HG03097 (cell line): ENCODE measurements around the gene RASSF6.
"Not testable (repeated sequence)": the region's sequence is repeated elsewhere in the genome, so short reads cannot be mapped to it uniquely, and the experiment has no call there.

ENCODE experiments used
- ATAC-seq: cut with Tn5 transposase; IDR thresholded peaks from one replicate; pipeline ENCODE4 v1.9.1; 2021; ENCODE audit not compliant: unreplicated experiment, low FRiP score

Gene RASSF6, protein sequence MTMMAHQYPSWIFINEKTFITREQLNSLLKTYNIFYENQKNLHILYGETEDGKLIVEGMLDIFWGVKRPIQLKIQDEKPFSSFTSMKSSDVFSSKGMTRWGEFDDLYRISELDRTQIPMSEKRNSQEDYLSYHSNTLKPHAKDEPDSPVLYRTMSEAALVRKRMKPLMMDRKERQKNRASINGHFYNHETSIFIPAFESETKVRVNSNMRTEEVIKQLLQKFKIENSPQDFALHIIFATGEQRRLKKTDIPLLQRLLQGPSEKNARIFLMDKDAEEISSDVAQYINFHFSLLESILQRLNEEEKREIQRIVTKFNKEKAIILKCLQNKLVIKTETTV

DNA sequence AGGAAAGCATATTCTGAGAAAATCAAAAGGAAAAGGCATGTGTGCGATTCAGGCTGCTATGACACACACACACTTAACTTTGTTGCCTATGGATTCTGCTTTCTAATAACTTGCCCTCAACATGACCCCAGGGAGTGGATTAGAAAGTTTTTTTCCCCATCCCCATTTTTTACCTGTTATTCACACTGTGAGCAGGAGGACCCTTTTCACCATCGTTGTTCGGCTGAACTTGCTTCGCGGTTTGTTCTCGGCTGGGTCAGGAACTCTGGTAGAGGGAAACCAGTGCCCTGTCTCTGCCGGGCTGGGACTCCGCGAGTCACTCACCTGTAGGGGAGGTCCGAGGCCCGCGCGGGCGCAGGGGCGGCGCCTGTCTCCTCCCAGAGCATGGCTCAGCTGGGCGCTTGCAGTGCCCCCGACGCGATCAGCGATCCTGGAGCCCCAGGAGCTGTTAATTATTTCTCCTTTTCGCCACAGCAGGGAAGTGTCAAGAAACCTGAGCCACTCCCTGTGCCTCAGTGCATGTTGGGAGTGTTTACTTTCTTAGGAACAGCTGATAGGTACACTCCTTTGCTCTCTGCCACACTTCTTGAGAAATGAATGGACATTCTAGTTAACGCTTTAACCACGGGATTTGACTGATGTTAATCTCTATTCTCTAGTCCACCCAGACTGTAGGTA, at the start of gene RASSF6:
RASSF6 (minus strand) TSS at position 322 of the 678 bp plus-strand sequence. CDS start 8,641 bp downstream, outside the sequence.
- peak; percentile 93 for ATAC-seq

DNA sequence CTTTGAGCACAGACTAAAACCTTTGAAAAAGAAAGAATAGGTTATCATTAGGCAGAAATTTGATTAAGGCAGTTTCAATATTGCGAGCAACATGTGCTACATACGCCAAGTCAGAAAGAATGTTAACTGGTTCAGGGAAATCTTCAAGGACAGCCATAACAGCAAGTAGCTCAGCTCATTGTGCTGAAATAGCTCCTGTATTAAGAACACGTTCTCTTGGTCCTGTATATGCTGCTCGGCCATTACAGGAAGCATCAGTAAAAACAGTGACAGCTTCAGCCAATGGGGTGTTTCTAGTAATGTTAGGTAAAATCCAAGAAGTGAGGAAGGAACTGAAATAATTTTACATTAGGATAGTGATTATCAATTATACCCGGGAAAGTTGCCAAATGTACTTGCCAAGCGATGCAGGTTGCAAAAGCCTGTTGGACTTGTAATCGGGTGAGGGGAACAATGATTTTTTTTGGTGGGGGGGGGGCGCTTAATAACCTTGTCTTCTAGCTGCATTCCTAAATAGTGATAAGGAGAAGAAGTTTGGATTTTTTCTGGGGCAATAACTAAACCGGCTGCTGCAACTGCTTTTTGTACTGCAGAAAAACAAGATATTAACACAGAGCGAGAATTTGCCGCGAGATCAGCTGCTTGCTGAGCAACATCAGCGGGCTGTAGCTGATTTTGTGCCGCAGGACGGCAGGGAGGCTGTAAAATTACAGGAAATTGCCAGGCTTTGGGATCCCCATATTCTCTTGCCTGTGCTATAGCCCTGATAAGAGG, 49.4 kb upstream of the RASSF6 start:
- no peak for ATAC-seq

DNA sequence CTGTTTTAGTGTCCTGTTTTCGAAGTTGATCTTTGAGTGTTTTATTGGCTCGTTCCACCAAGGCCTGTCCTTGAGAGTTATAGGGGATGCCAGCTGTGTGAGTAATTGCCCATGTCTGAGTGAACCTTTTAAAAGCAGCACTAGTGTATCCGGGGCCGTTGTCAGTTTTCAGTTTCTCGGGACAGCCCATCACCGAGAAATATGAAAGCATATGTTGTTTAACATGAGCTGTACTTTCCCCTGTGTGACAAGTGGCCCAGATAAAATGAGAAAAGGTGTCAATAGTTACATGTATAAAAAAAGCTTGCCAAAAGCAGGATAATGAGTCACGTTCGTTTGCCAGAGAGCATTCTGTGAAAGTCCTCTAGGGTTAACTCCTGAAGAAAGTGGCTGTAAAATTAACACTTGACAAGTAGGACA, 48.6 kb upstream of the RASSF6 start:
- ATAC-seq = no peak

DNA sequence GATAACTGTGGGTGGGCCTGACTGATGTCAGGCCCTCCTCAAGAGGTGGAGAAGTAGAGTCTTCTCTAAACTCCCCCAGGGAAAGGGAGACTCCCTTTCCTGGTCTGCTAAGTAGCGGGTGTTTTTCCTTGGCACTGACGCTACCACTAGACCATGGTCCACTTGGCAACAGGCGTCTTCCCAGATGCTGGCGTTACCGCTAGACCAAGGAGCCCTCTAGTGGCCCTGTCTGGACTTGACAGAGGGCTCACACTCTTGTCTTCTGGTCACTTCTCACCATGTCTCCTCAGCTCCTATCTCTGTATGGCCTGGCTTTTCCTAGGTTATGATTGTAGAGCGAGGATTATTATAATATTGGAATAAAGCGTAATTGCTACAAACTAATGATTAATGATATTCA, 45.7 kb upstream of the RASSF6 start:
- not testable (repeated sequence) for ATAC-seq

DNA sequence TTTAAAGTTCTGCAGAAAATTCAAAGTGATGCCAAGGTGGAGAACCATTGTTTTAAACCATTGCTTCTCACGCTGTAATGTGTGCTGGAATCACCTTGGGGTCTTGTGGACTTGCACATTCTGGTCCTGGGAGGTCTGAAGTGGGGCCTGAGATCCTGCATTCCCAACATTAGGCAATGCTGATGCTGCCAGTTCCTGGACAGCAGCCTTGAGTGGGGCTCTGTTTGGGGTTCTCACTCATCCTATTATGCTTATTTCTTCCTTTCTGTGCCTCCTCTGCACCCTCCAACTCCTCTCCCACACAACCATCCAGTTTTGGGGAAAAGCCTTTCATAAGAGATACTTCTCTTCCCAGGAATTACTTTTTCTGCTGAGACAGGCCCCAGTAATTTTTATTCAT, 44.2 kb upstream of the RASSF6 start:
- ATAC-seq = no peak

DNA sequence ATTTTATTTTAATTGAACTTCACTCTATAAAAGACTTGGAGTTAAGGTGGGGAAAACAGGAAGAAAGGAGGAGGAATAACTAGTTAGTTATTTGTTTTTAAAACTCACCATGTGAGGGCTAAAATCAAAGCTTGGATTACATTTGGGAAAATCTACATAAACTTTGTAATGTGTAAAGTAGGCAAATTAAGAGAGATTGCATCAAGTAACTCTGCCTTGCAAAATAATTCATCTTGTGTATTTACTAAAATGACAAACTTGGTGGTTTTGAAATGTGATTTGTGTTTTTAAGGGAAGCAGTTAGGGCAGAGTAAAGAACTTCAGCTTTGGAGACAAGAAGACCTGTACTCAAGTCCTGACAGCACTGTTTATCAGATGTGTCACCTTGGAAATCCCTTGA, 43.3 kb upstream of the RASSF6 start:
- ATAC-seq = no peak

DNA sequence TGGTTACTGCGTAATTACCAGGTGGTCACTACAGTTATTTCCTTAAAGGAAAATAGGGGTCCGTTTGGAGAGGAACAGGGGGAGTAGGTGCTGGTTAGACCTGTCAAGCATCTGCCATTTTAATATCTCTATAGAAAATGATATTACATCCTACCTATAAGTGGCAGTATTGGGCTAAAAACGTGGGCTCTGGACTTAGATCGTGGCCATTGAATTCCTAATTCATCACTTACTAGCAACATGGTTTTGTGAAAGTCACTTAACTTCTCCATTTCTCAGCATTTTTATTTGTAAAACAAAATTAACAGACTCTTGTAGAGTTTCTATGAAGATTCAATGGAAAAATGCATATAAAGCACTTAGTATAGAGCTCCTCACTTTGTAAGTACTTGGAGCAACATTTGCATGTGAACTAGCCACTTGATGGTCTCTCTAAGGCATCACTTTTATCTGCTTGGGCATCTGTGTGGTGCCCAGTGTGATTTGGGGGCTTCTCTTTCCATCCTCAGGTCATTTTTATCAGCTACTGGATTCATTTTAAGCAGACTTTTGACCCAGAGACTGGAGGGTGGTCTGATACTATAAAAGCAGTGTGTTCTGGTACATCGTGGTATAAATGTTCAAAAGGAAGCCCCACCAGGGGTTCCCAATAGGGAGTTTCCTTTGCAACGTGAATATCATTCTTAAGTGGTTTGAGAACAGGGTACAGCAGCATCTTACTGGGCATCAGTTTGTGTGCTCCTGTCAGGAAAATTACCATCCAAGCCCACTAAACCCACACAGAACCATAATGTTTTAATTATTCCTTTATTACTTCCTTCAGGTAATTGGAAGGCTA, 42.7 kb upstream of the RASSF6 start:
- ATAC-seq = no peak

DNA sequence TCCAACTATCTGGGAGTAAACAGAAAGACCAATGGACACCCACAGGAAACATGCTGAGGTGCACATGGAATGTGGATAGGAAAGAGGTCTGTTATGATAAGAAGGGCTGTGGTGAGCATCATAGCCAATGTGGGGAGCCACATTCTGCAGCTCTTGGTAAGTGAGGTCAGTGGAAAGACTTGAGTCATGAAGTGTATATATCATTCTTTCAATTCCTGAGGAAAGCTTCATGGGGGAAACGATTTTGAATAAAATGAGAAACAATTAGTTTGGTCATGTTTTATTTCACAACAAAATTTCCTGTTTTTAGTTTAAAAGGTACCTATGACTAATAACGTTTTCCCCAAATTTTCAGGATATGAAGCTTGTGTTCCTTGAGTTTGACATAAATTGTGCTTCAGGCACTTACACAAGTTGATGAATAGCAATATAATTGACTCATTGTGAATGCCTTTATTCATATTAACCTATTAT, 41.4 kb upstream of the RASSF6 start:
- ATAC-seq = no peak

DNA sequence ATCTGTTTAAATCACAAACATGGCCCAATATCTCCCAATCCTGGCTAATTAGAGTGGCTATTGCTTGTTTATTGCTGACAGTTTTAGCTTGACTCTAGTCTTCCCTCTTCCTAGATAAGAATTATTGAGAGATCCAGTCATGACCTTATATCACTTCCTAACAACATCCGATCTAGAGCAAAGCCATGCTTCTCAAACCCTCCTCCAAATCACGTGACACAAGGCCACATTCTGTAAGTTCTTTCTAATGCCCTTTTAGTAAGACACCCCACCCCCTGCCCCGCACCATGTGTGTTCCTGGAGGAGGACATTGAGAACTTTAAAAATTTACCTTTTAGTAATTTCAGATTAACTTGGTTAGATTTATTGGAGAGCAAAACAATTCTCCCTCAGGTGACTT, 40.6 kb upstream of the RASSF6 start:
- ATAC-seq = no peak

DNA sequence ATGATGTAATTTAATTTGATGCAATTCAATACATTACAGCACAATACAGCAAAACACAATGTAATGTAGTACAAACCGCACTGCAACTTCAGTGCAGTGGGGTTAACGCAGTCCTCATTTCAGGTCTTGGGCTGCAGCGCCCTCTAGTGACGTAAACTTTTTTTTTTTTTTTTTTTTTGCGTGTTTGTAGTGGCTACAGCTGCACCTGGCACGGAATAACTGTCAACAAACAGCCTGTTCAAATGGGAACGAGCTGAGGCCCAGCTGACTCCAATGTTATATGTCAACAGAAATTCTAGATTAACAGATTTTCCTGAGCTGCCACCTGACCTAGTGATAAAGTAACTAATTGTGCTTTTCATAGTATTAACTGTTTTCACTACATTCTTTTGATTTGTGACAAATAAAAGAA, 33.5 kb upstream of the RASSF6 start:
- ATAC-seq = no peak

DNA sequence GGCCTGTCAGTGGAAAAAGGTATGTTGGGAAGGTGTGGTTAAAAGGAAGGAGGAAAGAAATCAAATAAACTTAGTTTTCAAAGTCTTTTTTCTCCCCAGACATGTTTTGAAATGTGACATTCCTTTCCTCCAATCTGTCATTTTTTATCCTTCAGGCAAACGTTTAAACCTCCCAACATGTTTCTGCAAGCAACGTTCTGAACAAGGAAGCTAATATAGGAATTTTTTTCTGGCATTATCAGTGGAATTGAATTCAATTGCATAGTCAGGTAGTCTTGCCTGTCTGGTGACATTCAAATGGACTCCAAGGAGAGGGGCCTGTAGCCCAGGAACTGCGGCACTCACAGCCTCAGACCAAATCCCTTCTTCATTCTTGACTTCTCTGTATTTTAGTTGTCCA, 30.0 kb upstream of the RASSF6 start:
- ATAC-seq = no peak

DNA sequence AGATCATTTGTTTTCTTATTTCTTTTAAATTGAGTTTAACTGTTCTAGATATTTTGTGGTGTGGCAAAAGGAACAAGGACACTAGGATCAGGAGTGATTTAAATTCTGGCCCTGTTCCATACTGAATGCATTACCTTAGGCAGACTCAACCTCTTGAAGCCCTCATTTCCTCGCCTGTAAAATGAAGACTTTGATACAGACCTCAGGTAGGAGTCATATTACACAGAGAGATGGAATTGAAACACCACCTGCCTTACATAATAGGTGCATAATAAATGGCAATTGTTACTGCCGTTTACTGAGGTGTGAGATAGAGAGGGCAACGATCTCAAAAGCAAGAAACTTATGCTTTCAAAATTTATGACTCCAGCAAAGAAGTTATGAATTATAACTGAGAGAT, 28.2 kb upstream of the RASSF6 start:
- no peak for ATAC-seq

DNA sequence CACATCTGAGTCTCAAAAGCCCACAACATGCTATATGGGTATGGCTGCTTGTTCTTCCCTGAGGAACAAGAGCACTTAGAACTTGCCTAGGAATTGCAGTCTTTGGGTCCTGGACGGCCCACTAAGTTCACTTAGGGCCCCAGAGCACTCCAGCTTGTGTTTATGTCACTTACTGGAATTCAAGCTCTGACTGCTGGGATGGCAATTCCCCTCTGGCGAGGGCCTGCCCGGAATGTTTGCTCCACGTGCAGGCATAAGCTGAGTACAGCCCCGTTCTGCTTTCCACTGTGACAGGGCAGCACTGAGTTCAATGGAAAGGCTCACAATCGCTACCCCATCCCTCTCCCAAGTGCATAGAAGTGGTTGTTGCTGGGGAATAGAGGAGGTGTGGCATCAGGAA, 25.9 kb upstream of the RASSF6 start:
- ATAC-seq = no peak

DNA sequence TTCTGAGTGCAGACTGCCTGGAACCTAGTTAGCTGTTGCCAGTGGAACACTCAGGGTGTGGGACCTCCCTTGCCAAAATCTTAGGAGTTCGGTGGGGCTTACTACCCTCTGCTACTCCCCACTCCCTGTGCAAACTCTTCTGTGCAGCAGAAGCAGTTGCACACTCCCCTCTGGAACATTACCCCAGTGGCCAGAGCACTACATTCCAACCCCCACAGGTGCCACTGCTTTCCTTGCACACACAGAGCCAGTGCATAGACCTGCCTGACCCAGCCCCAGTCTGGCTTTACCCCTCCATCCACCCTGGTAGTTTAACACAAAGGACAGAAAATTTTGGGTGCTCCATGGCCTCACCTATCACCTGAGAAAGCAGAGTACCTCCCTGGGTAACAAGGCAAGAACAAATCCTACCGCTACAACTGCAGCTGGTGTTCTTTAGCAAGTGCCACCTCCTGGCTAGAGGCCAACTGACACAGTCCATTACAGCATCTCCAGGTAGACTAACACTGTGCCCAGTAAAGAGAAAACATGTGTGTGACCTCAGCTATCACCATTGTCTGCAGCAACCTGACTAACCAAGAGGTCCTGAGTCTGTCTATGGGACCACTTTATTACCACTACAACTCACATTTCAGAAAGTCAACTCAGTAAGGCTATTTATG, 11.5 kb upstream of the RASSF6 start:
- no peak for ATAC-seq

DNA sequence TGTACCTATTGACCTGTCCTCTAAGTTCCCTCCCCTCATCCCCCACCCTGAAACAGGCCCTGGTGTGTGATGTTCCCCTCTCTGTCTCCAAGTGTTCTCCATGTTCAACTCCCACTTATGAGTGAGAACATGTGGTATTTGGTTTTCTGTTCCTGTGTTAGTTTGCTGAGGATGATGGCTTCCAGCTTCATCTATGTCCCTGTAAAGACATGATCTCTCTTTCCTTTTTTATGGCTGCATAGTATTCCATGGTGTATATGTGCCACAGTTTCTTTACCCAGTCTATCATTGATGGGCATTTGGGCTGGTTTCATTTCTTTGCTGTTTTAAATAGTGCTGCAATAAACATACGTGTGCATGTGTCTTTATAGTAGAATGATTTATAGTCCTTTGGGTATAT, 8.6 kb upstream of the RASSF6 start:
- not testable (repeated sequence) for ATAC-seq

DNA sequence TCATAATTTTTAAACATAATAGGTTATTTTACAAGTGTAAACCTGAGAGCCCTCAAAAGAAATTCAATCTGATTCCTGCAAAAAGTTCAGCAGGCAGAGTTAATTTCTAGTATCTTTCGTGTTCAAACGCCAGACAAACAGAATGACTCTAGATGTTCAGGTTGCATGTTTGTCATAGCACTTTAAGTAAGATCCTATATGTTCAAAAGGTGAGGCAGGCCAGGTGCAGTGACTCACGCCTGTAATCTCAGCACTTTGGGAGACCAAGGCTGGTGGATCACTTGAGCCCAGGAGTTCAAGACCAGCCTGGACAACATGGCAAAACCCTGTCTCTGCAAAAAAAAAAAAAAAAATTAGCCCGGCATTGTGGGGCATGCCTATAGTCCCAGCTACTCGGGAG, 1.1 kb upstream of the RASSF6 start:
- ATAC-seq = no peak

DNA sequence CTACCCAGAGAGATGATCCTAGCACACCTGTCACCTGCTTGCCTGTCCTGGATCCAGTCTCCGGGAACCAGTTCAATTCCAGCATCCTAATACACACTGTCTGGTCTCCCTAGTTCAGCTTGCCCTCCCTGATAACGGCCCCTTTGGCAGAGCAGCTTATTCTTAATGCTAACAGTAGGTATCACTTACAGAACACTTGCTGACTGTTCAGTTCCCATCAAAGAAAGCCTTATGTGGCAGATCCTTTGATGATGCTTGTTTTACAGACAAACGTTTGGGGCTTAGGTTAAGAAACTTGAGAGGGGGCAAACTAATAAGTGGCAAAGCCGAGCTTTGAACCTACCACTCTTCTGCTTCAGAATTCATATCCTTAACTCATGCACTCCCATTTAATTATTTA, 890 bp downstream of the RASSF6 start:
- ATAC-seq = no peak

DNA sequence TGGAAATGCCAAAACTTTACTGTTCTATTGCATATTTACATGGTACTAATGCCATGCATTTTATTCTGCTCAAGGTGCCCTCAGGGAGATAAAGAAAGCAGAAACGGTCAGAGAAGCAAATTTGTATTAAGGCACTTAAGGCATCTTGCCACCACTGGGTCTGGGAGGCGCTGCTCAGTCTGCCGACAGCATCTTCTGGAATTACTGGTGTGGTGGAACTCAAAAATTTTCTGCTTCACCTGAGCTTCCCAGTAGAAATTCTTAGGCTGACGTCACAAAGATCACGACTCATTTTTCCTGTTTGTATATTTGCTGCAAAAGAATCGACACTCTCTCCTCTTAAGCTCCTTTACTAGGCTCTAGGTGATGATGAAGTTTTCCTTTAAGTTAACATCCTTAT, 3.0 kb downstream of the RASSF6 start:
- no peak for ATAC-seq

DNA sequence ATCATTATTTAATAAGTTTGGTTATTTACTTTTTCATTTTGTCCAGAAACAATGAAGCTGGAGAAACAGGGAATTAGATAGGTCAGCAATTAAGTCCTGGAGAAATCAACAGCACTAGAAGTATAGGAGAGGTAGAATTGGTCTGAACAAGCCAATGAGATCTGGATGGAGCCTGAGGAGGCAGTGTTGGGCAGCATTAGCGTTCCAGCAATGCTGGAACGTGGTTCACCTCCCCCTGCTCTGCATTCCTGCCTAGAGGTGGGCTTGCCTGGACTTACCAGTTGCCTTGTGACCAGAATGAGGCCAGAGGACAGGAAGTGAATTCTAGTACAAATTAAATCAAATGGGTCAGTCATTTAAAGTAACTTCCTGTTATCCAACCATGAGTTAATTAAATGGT, 4.6 kb downstream of the RASSF6 start:
- ATAC-seq = no peak

DNA sequence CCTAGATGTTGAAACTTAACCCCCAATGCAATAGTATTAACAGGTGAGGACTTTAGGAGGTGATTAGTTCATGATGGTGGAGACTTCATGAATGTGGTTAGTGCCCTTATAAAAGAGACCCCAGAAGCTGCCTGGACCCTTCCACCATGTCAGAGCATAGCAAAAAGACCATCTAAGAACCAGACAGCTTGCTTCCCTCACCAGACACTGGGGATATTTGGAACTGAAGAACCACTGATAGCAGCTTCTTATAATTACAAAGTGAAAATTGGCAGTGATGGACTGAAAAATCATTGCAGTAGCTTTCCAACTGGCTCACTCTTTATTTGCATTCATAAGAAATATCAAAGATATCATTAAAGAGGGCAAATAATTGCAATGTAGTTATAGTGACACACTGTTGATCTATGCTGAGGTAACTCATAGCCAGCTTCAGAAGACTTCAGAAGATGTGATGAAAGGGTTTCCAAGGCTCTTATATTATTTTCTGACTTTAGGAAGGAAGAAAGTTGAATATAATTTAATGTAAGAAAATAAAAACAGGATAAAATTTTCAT, 5.8 kb downstream of the RASSF6 start:
- no peak for ATAC-seq
